CD4-positive, alpha-beta T cell treated with Interleukin-15 for 1 hour (primary cell): ENCODE results near the gene TOR1A.

Experiments used
- DNase-seq: peaks from one replicate; pipeline ENCODE4 v3.0.0-alpha.2; 2020

The TOR1A gene

GRCh38 chr9:129823935-129824601 is at the start of gene TOR1A:
Gene TOR1A (minus strand): TSS chr9:129824136. CDS start chr9:129824085, 51 bp downstream.
- DNase-seq, result peak; percentile 91

DNA sequence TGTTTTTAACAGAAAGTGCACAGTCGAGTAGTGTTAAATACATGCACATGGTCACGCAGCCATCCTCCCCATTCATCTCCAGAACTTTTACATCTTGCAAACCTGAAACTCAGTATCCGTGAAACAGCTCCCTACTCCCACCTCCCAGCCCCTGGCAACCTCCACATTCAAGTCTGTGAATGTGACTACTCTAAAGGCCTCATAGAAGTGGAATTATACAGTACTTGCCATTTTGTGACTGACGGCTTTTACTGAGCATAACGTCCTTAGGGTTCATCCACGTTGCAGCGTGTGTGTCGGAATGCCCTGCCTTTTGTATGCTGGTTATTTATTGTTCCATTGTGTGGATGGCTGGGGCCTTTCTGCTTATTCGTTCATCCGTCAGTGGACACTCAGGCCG is 47.1 kb upstream of the TOR1A start:
- DNase-seq, result no peak

GRCh38 chr9:129869585-129870501 is 45.9 kb upstream of the TOR1A start:
- DNase-seq, result no peak

GRCh38 chr9:129868872-129869486 is 45.0 kb upstream of the TOR1A start:
- peak; percentile 91 for DNase-seq

DNA sequence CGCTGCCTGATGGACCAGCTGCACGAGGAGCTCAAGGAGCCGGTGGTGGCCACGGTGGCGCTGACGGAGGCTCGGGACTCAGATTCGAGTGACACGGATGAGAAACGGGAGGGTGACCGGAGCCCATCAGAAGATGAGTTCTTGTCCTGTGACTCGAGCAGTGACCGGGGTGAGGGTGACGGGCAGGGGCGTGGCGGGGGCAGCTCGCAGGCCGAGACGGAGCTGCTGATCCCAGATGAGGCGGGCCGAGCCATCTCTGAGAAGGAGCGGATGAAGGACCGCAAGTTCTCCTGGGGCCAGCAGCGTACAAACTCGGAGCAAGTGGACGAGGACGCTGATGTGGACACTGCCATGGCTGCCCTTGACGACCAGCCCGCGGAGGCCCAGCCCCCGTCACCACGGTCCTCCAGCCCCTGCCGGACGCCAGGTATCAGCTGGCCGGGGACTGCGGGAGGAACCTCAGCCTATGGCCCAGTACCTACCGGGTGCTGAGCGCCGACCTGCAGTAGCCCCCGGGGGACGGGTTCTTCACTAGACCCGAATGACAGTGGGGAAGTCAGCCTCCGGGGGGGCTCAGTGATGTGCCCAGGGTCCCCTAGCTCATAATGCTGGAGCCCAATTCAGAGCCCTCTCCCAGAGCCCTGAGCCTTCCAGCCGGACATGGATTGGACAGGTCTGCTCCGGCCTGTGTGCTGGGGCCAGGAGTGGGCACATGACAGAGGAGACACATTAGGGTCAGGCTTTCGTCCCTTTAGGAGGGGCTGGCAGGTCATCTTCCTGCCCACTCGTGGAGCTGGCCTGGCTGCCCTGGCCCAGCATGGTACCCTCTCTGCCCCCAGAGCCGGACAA is 44.3 kb upstream of the TOR1A start:
- no peak for DNase-seq

DNA sequence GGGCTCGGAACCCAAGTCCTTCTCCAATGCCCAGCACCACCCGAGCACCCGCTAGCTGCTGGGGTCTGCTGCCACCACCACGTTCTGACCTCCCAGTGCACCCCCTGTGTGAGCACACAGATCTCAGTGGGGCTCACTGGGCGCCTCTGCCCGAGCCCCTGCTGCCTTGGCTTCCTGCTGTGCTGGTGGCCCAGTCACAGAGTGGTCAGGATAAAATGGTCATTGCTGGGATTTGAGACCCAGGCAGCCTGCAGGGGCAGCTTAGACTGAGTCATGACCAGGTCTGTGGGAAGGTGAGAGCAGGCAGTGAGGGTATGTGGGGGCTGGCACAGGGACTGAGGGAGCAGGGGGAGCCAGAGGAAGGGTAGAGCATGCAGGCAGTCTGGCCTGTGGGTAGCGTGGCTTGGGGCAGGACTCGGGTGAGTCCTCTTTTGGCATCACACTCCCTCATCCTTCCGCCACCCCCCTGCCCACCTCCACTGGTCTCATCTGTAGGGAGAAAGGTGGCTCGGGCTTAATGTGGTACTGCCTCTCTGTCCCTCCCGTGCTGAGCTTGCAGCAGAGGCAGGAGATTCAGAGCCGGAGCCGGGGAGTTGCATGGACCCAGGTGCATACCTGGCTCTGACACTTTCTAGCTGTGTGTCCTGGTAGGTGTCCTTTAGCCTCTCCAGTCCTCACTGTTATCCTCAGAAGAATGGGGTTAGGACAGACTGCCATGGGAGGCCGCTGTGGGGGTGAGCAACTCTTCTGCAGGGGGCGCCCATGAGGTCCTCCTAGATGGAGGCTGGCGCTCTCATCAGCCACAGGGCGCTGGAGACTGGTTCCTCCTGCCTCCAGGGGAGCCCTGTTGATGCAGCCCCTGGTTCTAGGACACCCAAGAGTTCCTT is 43.4 kb upstream of the TOR1A start:
- no peak for DNase-seq

DNA sequence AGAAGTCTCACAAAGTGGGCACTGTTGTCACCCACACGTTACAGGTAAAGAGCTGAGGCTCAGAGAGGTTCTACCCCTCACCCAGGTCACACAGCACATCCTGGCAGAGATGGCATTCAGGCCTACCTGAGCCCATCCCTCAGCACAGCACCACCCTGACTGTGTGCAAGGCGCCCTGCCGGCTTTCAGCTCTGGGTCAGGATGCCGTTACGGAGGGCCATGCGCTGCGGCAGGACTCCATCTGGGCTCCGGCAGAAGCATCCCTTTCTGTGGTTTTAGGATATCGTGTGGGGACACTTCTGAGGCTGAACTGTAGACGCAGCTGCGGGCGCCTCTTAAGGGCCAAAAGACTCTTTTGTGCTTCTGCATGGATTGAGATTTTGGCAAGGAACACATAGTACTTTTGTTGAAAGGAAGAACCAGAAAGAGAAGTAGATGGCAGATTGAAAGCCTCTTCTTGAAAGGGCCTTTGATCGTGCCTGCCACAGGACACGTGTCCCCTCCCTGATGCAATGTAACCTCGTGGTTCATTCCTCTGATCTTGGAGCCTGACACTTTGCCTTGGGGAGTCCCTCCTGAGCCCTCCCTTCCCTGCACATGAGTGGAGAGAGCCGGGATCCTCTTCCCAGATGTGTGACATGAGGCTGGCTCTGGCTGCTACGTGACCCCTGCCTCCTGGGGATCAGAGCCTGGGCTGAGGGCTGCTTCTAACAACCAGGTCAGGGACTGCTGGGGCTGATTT is 42.6 kb upstream of the TOR1A start:
- DNase-seq, result peak; percentile 54

DNA sequence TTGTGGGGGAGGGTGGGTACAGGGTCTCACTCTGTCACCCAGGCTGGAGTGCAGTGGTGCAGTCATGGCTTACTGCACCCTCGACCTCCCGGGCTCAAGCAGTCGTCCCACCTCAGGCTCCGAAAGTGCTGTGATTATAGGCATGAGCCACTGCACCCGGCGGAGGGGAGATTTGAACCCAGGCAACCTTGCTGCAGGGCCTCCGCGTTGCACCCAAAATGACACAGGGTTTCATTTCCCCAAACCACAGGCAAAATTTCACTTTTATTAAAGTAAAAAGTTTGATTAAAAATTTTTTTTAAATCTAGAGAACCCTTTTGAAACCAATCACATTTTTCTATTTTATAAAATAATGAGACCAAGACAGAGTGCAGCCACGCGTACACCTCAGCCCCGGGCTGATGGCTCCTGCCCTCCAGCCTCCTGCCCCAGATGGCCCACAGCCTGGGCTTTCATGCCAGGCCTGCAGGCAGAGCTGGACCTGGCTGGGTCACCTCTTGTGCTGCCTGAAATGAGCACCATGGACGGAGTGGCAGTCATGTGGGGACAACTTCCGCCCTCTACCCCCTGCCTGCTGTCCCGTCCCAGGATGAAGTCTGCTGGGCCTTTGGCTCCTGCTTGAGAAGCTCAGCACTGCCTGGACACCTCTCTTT is 41.9 kb upstream of the TOR1A start:
- DNase-seq, result no peak

- no peak for DNase-seq
Observed at GRCh38 chr9:129864991-129865647, 41.2 kb upstream of the TOR1A start.

GRCh38 chr9:129863059-129863690 is 39.2 kb upstream of the TOR1A start:
- DNase-seq, result peak; percentile 50

DNA sequence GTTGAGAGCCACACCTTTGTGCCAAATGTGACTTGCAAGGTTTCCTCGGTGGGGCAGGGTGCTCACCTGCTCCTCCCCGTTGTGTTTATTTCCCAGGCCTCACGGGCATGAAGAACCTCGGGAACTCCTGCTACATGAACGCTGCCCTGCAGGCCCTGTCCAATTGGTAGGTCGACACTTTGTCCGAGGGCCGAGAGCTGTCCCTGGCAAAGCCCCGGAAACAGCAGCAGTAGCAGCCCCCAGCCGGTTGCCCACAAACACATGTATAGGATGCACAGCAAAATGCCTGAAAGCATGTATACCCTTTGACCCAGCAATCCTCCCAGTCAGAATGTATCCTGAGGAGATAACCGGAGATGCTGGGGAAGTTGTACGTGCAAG is 37.5 kb upstream of the TOR1A start:
- DNase-seq, result no peak

- no peak for DNase-seq
Observed at GRCh38 chr9:129860653-129861446, 36.9 kb upstream of the TOR1A start.

GRCh38 chr9:129858167-129858962 is 34.4 kb upstream of the TOR1A start:
- no peak for DNase-seq

GRCh38 chr9:129857207-129857606 is 33.3 kb upstream of the TOR1A start:
- no peak for DNase-seq

DNA sequence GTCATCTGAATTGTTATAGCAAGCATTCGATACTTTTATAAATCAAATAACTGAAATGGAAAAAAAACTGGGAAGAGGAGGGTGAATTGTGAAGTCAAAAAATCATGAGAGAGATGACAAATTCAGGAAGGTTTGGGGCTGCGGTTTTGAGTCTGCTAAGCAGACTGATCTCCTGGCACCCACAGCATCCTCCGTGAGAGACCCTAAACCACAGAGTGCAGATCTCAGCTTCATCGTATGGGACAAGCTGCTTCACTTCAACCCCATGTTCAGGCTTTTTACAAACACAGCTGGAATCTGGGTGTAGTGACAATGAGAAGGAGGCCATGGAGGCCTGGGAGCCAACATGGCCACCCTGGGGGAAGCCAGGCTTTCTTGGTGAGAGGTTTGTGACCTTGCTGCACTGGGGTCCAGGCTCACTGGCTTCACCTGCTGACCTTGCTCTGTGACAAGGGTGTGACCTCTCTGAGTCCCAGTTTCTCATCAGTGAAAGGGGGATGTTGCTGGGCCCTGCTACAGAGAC is 30.7 kb upstream of the TOR1A start:
- no peak for DNase-seq

DNA sequence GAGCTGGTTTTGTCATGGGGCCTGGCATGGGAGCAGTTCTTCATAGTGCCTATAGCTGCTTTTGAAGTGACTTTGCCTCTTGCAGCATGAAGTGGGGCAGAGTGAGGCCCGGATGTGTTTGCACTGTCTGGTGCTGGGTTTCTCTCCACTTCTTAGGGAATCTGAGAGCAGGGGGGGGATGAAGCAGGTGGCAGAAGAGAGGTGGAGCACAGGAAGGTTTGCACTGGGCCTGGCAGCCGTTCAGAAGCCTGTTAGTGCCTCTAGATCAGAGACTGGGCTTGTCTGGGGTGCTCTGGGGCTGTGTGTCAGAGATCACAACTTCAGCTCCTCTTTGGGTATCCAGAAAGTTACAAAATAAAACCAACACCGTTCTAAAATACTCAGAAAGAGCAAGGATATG is 29.7 kb upstream of the TOR1A start:
- no peak for DNase-seq

DNA sequence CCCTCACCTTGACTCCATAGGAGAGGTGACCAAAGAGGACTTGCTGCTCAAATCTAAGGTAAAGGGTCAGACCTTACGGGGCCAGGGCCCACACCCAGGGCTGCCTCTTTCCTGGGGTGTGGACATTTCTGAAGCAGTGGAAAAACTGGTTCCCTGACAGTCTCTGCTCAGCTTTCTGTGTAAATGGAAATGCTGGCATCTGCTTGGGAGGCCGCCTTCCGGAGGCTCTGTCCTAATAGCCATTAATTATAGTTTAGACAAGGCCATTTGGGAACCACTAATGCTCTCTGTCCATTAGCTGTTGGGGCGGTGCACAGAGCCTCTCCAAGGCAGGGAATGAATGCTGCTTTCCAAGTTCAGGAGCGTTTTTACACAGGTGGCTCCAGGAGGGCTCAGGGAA is 28.6 kb upstream of the TOR1A start:
- DNase-seq, result no peak
